SK-N-SH (cell line): Measurements from ENCODE around the gene HDGFL2. TPM values are rescaled to one million over a fixed set of nuclear protein-coding genes. Genes with fewer than 3 reads are reported as not detected.

ENCODE experiments used
- CTCF ChIA-PET: fragments of 300-600, 350-600 bp; formaldehyde crosslinking; extraction: SDS; loops from one replicate; lab custom pipeline; 2021; lab: Yijun Ruan, JAX
- POLR2A ChIA-PET: fragments of 350-600 bp; sonication (Branson Sonifier 250); formaldehyde crosslinking; extraction: SDS; loops from one replicate; lab custom pipeline; 2020; ENCODE audit warnings: antibody characterized with exemption, inconsistent platforms; lab: Yijun Ruan, JAX
- DNase-seq: peaks from one replicate; pipeline ENCODE4 v3.0.0; 2012
- H2AFZ ChIP-seq: fragments of 200-600 bp; sonication (generic); 2 replicates; pipeline ENCODE4 v1.8.1; 2016; ENCODE audit warnings: antibody characterized with exemption, mild to moderate bottlenecking, low read depth
- H3F3A ChIP-seq: fragments of 200-600 bp; sonication (generic); replicated peaks from 2 replicates; pipeline ENCODE3; 2016; ENCODE audit warnings: antibody characterized with exemption, mild to moderate bottlenecking; ENCODE audit not compliant: insufficient read depth
- H3K27ac ChIP-seq, 2 experiments: fragments of 200-500 bp in 1 of 2; fragments of 200-600 bp in 1 of 2; sonication (Bioruptor generic) in 1 of 2; sonication (generic), shearing (Covaris generic) in 1 of 2; 2 replicates each; pipeline versions ENCODE4 v1.5.1 to v1.6.1; 2014 to 2016; ENCODE audit warnings: low read depth in 2 of 2, inconsistent platforms in 1 of 2, low read length in 1 of 2, mild to moderate bottlenecking in 1 of 2, mixed read lengths in 1 of 2
- H3K27me3 ChIP-seq: fragments of 200-600 bp; sonication (generic), shearing (Covaris generic); 2 replicates; pipeline ENCODE4 v1.6.1; 2016; ENCODE audit warnings: mixed run types; ENCODE audit not compliant: insufficient read depth
- H3K36me3 ChIP-seq, 2 experiments: fragments of 200-500 bp in 1 of 2; fragments of 200-600 bp in 1 of 2; sonication (Bioruptor generic) in 1 of 2; sonication (generic) in 1 of 2; replicated peaks in 1 of 2; 2 replicates each; pipeline versions ENCODE3 to v1.5.1; 2014 to 2016; ENCODE audit warnings: low read length in 1 of 2, mild to moderate bottlenecking in 1 of 2; ENCODE audit not compliant: insufficient read depth in 2 of 2, control insufficient read depth in 1 of 2
- H3K4me1 ChIP-seq, 2 experiments: fragments of 200-500 bp in 1 of 2; fragments of 200-600 bp in 1 of 2; sonication (Bioruptor generic) in 1 of 2; sonication (generic), shearing (Covaris generic) in 1 of 2; 2 replicates each; pipeline versions ENCODE4 v1.5.1 to v1.6.1; 2014 to 2016; ENCODE audit warnings: low read depth in 1 of 2, low read length in 1 of 2, mixed run types in 1 of 2; ENCODE audit not compliant: insufficient read depth in 2 of 2, control insufficient read depth in 1 of 2
- H3K4me2 ChIP-seq: fragments of 200-600 bp; sonication (generic), shearing (Covaris generic); 2 replicates; pipeline ENCODE4 v1.6.1; 2017; ENCODE audit warnings: mixed run types
- H3K4me3 ChIP-seq, 2 experiments: fragments of 200-500 bp in 1 of 2; fragments of 200-600 bp in 1 of 2; sonication (Bioruptor generic) in 1 of 2; sonication (generic), shearing (Covaris generic) in 1 of 2; 2 replicates each; pipeline versions ENCODE4 v1.5.1 to v1.8.1; 2014 to 2016; ENCODE audit warnings: low read depth in 2 of 2, inconsistent platforms in 1 of 2, low read length in 1 of 2, mild to moderate bottlenecking in 1 of 2, mixed read lengths in 1 of 2, moderate library complexity in 1 of 2
- H3K79me2 ChIP-seq: fragments of 200-600 bp; sonication (generic); 2 replicates; pipeline ENCODE4 v1.8.1; 2017; ENCODE audit warnings: mild to moderate bottlenecking; ENCODE audit not compliant: insufficient read depth
- H3K9ac ChIP-seq: fragments of 200-600 bp; sonication (generic); 2 replicates; pipeline ENCODE4 v1.6.1; 2017; ENCODE audit warnings: mixed run types
- H3K9me2 ChIP-seq: fragments of 200-600 bp; sonication (generic); 2 replicates; pipeline ENCODE4 v1.6.1; 2017; ENCODE audit warnings: mixed run types
- H3K9me3 ChIP-seq: fragments of 200-600 bp; sonication (generic); 2 replicates; pipeline ENCODE4 v1.6.1; 2017; ENCODE audit warnings: mixed run types, mild to moderate bottlenecking, moderate library complexity
- H4K20me1 ChIP-seq: fragments of 200-600 bp; sonication (generic); 2 replicates; pipeline ENCODE4 v1.6.1; 2017; ENCODE audit warnings: mild to moderate bottlenecking, mixed run types; ENCODE audit not compliant: insufficient read depth
- CHD2 ChIP-seq: fragments of 150-350 bp; IDR thresholded peaks from 2 replicates; pipeline ENCODE4 v1.6.1; 2018; ENCODE audit warnings: low read length; ENCODE audit not compliant: partially characterized antibody
- ELF1 ChIP-seq: IDR thresholded peaks from 2 replicates; pipeline ENCODE4 v1.4.0; 2012
- EZH2phosphoT487 ChIP-seq: fragments of 200-600 bp; sonication (generic); IDR thresholded peaks from 2 replicates; pipeline ENCODE4 v1.6.1; 2017; ENCODE audit warnings: low read depth, mixed run types, mild to moderate bottlenecking, antibody characterized with exemption, moderate library complexity, borderline replicate concordance
- FOSL2 ChIP-seq: IDR thresholded peaks from 2 replicates; pipeline ENCODE4 v1.4.0; 2012; ENCODE audit warnings: low read depth, mild to moderate bottlenecking, moderate library complexity, borderline replicate concordance
- FOXM1 ChIP-seq: IDR thresholded peaks from 2 replicates; pipeline ENCODE4 v1.4.0; 2012; ENCODE audit warnings: low read depth, mild to moderate bottlenecking
- GABPA ChIP-seq: IDR thresholded peaks from 2 replicates; pipeline ENCODE4 v1.4.0; 2012; ENCODE audit warnings: low read depth, mild to moderate bottlenecking
- MAX ChIP-seq: IDR thresholded peaks from 2 replicates; pipeline ENCODE4 v1.4.0; 2012; ENCODE audit warnings: low read depth
- MXI1 ChIP-seq: IDR thresholded peaks from 2 replicates; pipeline ENCODE4 v1.6.1; 2012; ENCODE audit warnings: mild to moderate bottlenecking, low read depth, low read length, improper control_type of control experiment
- RAD21 ChIP-seq: IDR thresholded peaks from 2 replicates; pipeline ENCODE4 v1.6.1; 2012; ENCODE audit warnings: mild to moderate bottlenecking, low read length
- RXRA ChIP-seq: IDR thresholded peaks from 2 replicates; pipeline ENCODE4 v1.4.0; 2012; ENCODE audit warnings: low read depth, mild to moderate bottlenecking, borderline replicate concordance
- TCF12 ChIP-seq: IDR thresholded peaks from 2 replicates; pipeline ENCODE4 v1.4.0; 2012
- YY1 ChIP-seq: IDR thresholded peaks from 2 replicates; pipeline ENCODE4 v1.4.0; 2012; ENCODE audit warnings: low read depth, mild to moderate bottlenecking
- WGBS: methylation state at CpG from one replicate; pipeline ENCODE4 v1.1.6; 2017; ENCODE audit warnings: low lambda C conversion rate; 5-methylcytosine and 5-hydroxymethylcytosine counted together
- polyA plus RNA-seq, 3 experiments: library from polyadenylated mRNA; depleted of rRNA; stranded (reverse); fragments of >200 nt; gene quantifications; 2 replicates each; pipeline ENCODE4 v1.2.3, GENCODE V29; 2012

Gene HDGFL2
- polyA plus RNA-seq, 1 of the 3 experiments (the other 2 are of a cell fraction), result 77.8 TPM

- H3K36me3 ChIP-seq, result peaks cover 13 to 22% of the 10 kb centered on the region in 2 experiments
- no peaks in the 10 kb centered on the region for H3K9me3 ChIP-seq
- peaks cover 20% of the 10 kb centered on the region; the same call in 1 of the 2 replicates for H4K20me1 ChIP-seq
- H3K9ac ChIP-seq, result peak overlapping the region; percentile 88
- H3K9me2 ChIP-seq, result no peaks in the 10 kb centered on the region
- peaks cover 6 to 13% of the 10 kb centered on the region in 2 experiments; a peak in 2 of 4 replicates for H3K4me1 ChIP-seq
- peak overlapping the region; percentile 37; the same call in 1 of the 2 replicates for H2AFZ ChIP-seq
- peak overlapping the region; percentile 100 for H3K4me2 ChIP-seq
- WGBS, result 8% methylated on average over 9 of the region's 9 CpGs
- H3K27me3 ChIP-seq, result no peaks in the 10 kb centered on the region
- DNase-seq, result peak; percentile 55
- peaks cover 32% of the 10 kb centered on the region for H3K79me2 ChIP-seq
- TF ChIP-seq GABPA, result peak; percentile 33; the same call in 1 of the 2 replicates
- TF ChIP-seq ELF1, result no peak
- peak overlapping the region; percentile 58 to 87 for H3K4me3 ChIP-seq
- CTCF ChIA-PET, result interaction anchor here (0.6 to 1.1 kb wide), 5 partner anchors 24 to 56 kb away, joined by 3 to 4 read pairs (median 3); partner anchors contain the start of gene CHAF1A
- POLR2A ChIA-PET, result interaction anchor here (0.6 to 1.5 kb wide), 5 partner anchors 13 to 486 kb away, joined by 3 to 11 read pairs (median 6); partner anchors contain the start of genes DAPK3, EEF2 and HDGFL2
- peak overlapping the region; percentile 51 to 73; a peak in 3 of 4 replicates for H3K27ac ChIP-seq
- H3F3A ChIP-seq, result peaks cover 3% of the 10 kb centered on the region
Measured at GRCh38 chr19:4456476-4456842, 15.6 kb upstream of the HDGFL2 start.

- ChIA-PET POLR2A (interaction anchor here (0.6 to 1.5 kb wide), 5 partner anchors 13 to 486 kb away, joined by 3 to 11 read pairs (median 6); partner anchors contain the start of genes DAPK3, EEF2 and HDGFL2), CTCF (interaction anchor here (0.6 to 1.1 kb wide), 6 partner anchors 24 to 100 kb away, joined by 3 to 4 read pairs (median 3); partner anchors contain the start of gene CHAF1A)
- Histone ChIP-seq H4K20me1 (peaks cover 20% of the 10 kb centered on the region; the same call in 1 of the 2 replicates), H2AFZ (peak overlapping the region; percentile 78; the same call in 1 of the 2 replicates), H3K4me2 (peak overlapping the region; percentile 100), H3K4me3 (peak overlapping the region; percentile 58 to 87), H3K27me3 (no peaks in the 10 kb centered on the region), H3K27ac (peak overlapping the region; percentile 83 to 89), H3K9me2 (no peaks in the 10 kb centered on the region), H3K4me1 (peaks cover 6 to 13% of the 10 kb centered on the region in 2 experiments; a peak in 2 of 4 replicates), H3K9ac (peak overlapping the region; percentile 88), H3K79me2 (peaks cover 32% of the 10 kb centered on the region), H3K9me3 (no peaks in the 10 kb centered on the region), H3F3A (peaks cover 3% of the 10 kb centered on the region), H3K36me3 (peaks cover 10 to 21% of the 10 kb centered on the region in 2 experiments)
- peak; percentile 98 for DNase-seq
- WGBS, result 3% methylated on average over 48 of the region's 53 CpGs
- TF ChIP-seq YY1, result no peak
- TF ChIP-seq MAX, result no peak
- TF ChIP-seq TCF12, result no peak
- no peak for TF ChIP-seq RXRA
- no peak for TF ChIP-seq CHD2
- no peak for TF ChIP-seq FOXM1
- no peak for TF ChIP-seq EZH2phosphoT487
- TF ChIP-seq ELF1, result no peak
- no peak for TF ChIP-seq MXI1
- TF ChIP-seq RAD21, result no peak
- TF ChIP-seq FOSL2, result no peak
Measured at GRCh38 chr19:4456843-4457653, 15.0 kb upstream of the HDGFL2 start.
